GM21515 (cell line): ENCODE measurements around the gene PCMTD2.

Source experiments
- ATAC-seq: cut with Tn5 transposase; IDR thresholded peaks from one replicate; pipeline ENCODE4 v1.9.1; 2021; ENCODE audit not compliant: unreplicated experiment

Gene PCMTD2

GRCh38 chr20:64255361-64256281, at the start of gene PCMTD2:
Gene PCMTD2 (plus strand): TSS chr20:64255748. CDS start chr20:64259966, 4,218 bp downstream.
- peak; percentile 78 for ATAC-seq

GRCh38 chr20:64206614-64207013, 48.9 kb upstream of the PCMTD2 start:
- no peak for ATAC-seq

- no peak for ATAC-seq
Measured at GRCh38 chr20:64207641-64208590, 47.6 kb upstream of the PCMTD2 start.

GRCh38 chr20:64209148-64209547, 46.4 kb upstream of the PCMTD2 start:
- no peak for ATAC-seq

- no peak for ATAC-seq
Measured at GRCh38 chr20:64210656-64211369, 44.7 kb upstream of the PCMTD2 start.

- no peak for ATAC-seq
Measured at GRCh38 chr20:64211874-64212658, 43.5 kb upstream of the PCMTD2 start.

GRCh38 chr20:64212755-64213154, 42.8 kb upstream of the PCMTD2 start:
- ATAC-seq = no peak

- ATAC-seq = no peak
Measured at GRCh38 chr20:64214113-64214512, 41.4 kb upstream of the PCMTD2 start.

- ATAC-seq = no peak
Measured at GRCh38 chr20:64214952-64215351, 40.6 kb upstream of the PCMTD2 start.

- no peak for ATAC-seq
Measured at GRCh38 chr20:64216036-64216435, 39.5 kb upstream of the PCMTD2 start.

GRCh38 chr20:64216910-64217309, 38.6 kb upstream of the PCMTD2 start:
- ATAC-seq = no peak

- ATAC-seq = no peak
Measured at GRCh38 chr20:64217539-64218221, 37.9 kb upstream of the PCMTD2 start.

- ATAC-seq = no peak
Measured at GRCh38 chr20:64219202-64219601, 36.3 kb upstream of the PCMTD2 start.

GRCh38 chr20:64219730-64220129, 35.8 kb upstream of the PCMTD2 start:
- ATAC-seq = no peak

GRCh38 chr20:64220420-64220819, 35.1 kb upstream of the PCMTD2 start:
- ATAC-seq = no peak

GRCh38 chr20:64220891-64221527, 34.5 kb upstream of the PCMTD2 start:
- no peak for ATAC-seq

- ATAC-seq = no peak
Measured at GRCh38 chr20:64222291-64222735, 33.2 kb upstream of the PCMTD2 start.

- no peak for ATAC-seq
Measured at GRCh38 chr20:64222851-64223525, 32.6 kb upstream of the PCMTD2 start.
